A549 (cell line): ENCODE data around the gene CNTNAP2.

Experiments used
- CEBPB ChIP-seq, 2 experiments: fragments of >200 bp in 1 of 2; sonication (Bioruptor Twin) in 1 of 2; formaldehyde crosslinking in 1 of 2; IDR thresholded peaks; 2 replicates each; pipeline ENCODE4 v1.6.1; 2012 to 2016
- FOSL2 ChIP-seq, 2 experiments: fragments of 450-650 bp in 1 of 2; fragments of >200 bp in 1 of 2; sonication (Bioruptor Twin) in 1 of 2; formaldehyde crosslinking; IDR thresholded peaks; 2 replicates each; pipeline versions ENCODE4 v1.5.0 to v1.6.1; 2016 to 2020; ENCODE audit warnings: mild to moderate bottlenecking in 1 of 2, moderate library complexity in 1 of 2
- GATA3 ChIP-seq: IDR thresholded peaks from 2 replicates; pipeline ENCODE4 v1.6.1; 2012; ENCODE audit warnings: borderline replicate concordance
- PHF8 ChIP-seq: fragments of 200-600 bp; sonication (generic); IDR thresholded peaks from 2 replicates; pipeline ENCODE4 v1.6.1; 2016; ENCODE audit warnings: low read depth, mild to moderate bottlenecking, antibody characterized with exemption, moderate library complexity, borderline replicate concordance
- POLR2A ChIP-seq: IDR thresholded peaks from 2 replicates; pipeline ENCODE4 v1.6.1; 2012; ENCODE audit warnings: mild to moderate bottlenecking, low read length
- RARB ChIP-seq: fragments of 250-450 bp; sonication (Bioruptor Pico); IDR thresholded peaks from 2 replicates; pipeline ENCODE4 v1.8.0; 2021; ENCODE audit warnings: mild to moderate bottlenecking, moderate library complexity
- SMC3 ChIP-seq: fragments of >200 bp; sonication (Bioruptor Twin); formaldehyde crosslinking; IDR thresholded peaks from 3 replicates; pipeline ENCODE4 v1.6.1; 2018; ENCODE audit warnings: inconsistent platforms
- TP53 ChIP-seq: fragments of 250-450 bp; sonication (Bioruptor Pico); IDR thresholded peaks from 2 replicates; pipeline ENCODE4 v1.5.0; 2021; ENCODE audit warnings: mild to moderate bottlenecking, moderate library complexity
- ZNF302 ChIP-seq: fragments of 250-450 bp; sonication (Bioruptor Pico); IDR thresholded peaks from 2 replicates; pipeline ENCODE4 v1.9.0; 2021; ENCODE audit warnings: inconsistent platforms, mild to moderate bottlenecking, moderate library complexity
- TF ChIP-seq, protein P1 (sequence below): fragments of 250-450 bp; sonication (Bioruptor Pico); IDR thresholded peaks from 2 replicates; pipeline ENCODE4 v1.5.0; 2021; ENCODE audit warnings: mild to moderate bottlenecking, moderate library complexity, borderline replicate concordance
- TF ChIP-seq, protein P2 (sequence below): fragments of >200 bp; sonication (Bioruptor Twin); formaldehyde crosslinking; IDR thresholded peaks from 3 replicates; pipeline ENCODE4 v1.5.1; 2016
- TF ChIP-seq, protein P3 (sequence below): fragments of 150-350 bp; IDR thresholded peaks from 2 replicates; pipeline ENCODE4 v1.6.1; 2014; ENCODE audit warnings: low read depth, mild to moderate bottlenecking, low read length
- TF ChIP-seq, protein P4 (sequence below): fragments of 450-650 bp; IDR thresholded peaks from 2 replicates; pipeline ENCODE4 v1.6.1; 2014; ENCODE audit warnings: antibody characterized with exemption

DNA sequence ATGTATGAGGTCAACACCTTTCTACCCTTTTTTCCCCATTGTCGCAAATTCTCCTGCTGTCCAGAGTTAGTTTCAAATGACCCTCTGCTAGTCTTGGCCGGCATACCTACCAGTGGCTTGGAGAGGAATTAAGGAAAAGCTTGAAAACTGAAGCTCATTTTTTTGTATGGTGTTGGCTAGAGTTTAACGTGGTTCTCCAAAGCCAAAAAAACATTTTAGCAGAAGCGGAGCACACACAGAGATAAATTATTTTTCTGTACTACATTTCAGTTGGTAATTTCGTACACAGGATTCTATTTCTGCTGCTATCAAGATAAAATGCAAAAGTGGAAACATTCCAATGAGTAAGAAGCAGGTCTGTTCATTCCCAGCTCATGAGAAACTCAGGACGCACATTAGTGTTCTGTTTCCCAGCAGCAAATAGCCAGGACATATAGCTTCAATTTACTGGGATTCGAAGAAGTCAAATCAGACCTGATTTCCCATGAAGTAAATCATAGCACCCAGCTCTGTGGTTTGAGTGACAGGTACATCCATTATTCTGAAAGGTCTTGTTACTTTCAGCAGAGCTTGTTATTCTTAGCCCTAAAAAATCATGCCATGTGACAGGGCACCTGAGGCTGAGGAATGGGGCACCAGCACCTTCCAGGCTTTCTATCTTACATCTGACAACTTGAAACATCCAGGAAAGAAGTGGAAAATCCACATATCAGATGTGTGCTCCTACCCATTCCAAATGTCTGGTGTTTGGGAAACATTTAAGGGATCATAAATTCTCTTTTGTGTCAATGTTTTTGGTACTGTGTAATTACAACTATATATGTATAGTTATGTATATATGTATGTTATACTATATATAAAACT, 2258.0 kb downstream of the CNTNAP2 start:
- TF ChIP-seq GATA3 (no peak), TP53 (CRISPR knock-in tag) (no peak), ZNF302 (CRISPR knock-in tag) (no peak), RARB (CRISPR knock-in tag) (no peak), POLR2A (no peak), FOSL2 (IDR thresholded peaks at IDR 0.05) (no peak), FOSL2 (CRISPR knock-in tag; IDR thresholded peaks at IDR 0.05) (no peak), PHF8 (no peak), CEBPB (IDR thresholded peaks at IDR 0.05) (no peak), SMC3 (no peak)
- TF ChIP-seq, protein P1, sequence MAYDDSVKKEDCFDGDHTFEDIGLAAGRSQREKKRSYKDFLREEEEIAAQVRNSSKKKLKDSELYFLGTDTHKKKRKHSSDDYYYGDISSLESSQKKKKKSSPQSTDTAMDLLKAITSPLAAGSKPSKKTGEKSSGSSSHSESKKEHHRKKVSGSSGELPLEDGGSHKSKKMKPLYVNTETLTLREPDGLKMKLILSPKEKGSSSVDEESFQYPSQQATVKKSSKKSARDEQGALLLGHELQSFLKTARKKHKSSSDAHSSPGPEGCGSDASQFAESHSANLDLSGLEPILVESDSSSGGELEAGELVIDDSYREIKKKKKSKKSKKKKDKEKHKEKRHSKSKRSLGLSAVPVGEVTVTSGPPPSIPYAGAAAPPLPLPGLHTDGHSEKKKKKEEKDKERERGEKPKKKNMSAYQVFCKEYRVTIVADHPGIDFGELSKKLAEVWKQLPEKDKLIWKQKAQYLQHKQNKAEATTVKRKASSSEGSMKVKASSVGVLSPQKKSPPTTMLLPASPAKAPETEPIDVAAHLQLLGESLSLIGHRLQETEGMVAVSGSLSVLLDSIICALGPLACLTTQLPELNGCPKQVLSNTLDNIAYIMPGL (CRISPR knock-in tag): no peak
- TF ChIP-seq, protein P2, sequence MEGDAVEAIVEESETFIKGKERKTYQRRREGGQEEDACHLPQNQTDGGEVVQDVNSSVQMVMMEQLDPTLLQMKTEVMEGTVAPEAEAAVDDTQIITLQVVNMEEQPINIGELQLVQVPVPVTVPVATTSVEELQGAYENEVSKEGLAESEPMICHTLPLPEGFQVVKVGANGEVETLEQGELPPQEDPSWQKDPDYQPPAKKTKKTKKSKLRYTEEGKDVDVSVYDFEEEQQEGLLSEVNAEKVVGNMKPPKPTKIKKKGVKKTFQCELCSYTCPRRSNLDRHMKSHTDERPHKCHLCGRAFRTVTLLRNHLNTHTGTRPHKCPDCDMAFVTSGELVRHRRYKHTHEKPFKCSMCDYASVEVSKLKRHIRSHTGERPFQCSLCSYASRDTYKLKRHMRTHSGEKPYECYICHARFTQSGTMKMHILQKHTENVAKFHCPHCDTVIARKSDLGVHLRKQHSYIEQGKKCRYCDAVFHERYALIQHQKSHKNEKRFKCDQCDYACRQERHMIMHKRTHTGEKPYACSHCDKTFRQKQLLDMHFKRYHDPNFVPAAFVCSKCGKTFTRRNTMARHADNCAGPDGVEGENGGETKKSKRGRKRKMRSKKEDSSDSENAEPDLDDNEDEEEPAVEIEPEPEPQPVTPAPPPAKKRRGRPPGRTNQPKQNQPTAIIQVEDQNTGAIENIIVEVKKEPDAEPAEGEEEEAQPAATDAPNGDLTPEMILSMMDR: no peak
- TF ChIP-seq, protein P3, sequence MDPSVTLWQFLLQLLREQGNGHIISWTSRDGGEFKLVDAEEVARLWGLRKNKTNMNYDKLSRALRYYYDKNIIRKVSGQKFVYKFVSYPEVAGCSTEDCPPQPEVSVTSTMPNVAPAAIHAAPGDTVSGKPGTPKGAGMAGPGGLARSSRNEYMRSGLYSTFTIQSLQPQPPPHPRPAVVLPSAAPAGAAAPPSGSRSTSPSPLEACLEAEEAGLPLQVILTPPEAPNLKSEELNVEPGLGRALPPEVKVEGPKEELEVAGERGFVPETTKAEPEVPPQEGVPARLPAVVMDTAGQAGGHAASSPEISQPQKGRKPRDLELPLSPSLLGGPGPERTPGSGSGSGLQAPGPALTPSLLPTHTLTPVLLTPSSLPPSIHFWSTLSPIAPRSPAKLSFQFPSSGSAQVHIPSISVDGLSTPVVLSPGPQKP: no peak
- TF ChIP-seq, protein P4, sequence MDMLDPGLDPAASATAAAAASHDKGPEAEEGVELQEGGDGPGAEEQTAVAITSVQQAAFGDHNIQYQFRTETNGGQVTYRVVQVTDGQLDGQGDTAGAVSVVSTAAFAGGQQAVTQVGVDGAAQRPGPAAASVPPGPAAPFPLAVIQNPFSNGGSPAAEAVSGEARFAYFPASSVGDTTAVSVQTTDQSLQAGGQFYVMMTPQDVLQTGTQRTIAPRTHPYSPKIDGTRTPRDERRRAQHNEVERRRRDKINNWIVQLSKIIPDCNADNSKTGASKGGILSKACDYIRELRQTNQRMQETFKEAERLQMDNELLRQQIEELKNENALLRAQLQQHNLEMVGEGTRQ: no peak
